Transverse colon (tissue), 4 donors: ENCODE results near the gene BPHL. TPM values are rescaled to one million over a fixed set of nuclear protein-coding genes. Genes with fewer than 3 reads are reported as not detected.

ENCODE experiments used
- DNase-seq: peaks from one replicate; pipeline ENCODE4 v3.0.0-alpha.2; 2019
- H3K27ac ChIP-seq, 4 donors: fragments of 200-600 bp; sonication (generic); 2 replicates each; pipeline ENCODE4 v1.5.1; 2016 to 2018; ENCODE audit warnings: inconsistent platforms in 4 of 4
- H3K27me3 ChIP-seq: fragments of 200-600 bp; sonication (generic); 2 replicates; pipeline ENCODE4 v1.5.1; 2017; ENCODE audit warnings: inconsistent platforms
- H3K36me3 ChIP-seq, 4 donors: fragments of 200-600 bp; sonication (generic); 2 replicates each; pipeline ENCODE4 v1.5.1; 2017 to 2019; ENCODE audit warnings: inconsistent platforms in 4 of 4
- H3K4me1 ChIP-seq, 4 donors: fragments of 200-600 bp; sonication (generic); 2 replicates each; pipeline ENCODE4 v1.5.1; 2017 to 2020; ENCODE audit warnings: inconsistent platforms in 4 of 4
- H3K4me3 ChIP-seq, 4 donors: fragments of 200-600 bp; sonication (generic); 1 replicate in 1 of 4; 2 replicates in 3 of 4; pipeline versions ENCODE4 v1.5.1 to v1.6.1; 2017 to 2019; ENCODE audit warnings: inconsistent platforms in 4 of 4
- H3K9me3 ChIP-seq, 2 donors: fragments of 200-600 bp; sonication (generic); 2 replicates each; pipeline ENCODE4 v1.5.1; 2017 to 2019; ENCODE audit warnings: inconsistent platforms in 2 of 2
- EP300 ChIP-seq: sonication (generic); formaldehyde crosslinking; IDR thresholded peaks from one replicate; pipeline ENCODE4 v1.6.1; 2017; ENCODE audit warnings: antibody characterized with exemption, low read depth
- POLR2A ChIP-seq: fragments of 450-650 bp; IDR thresholded peaks from one replicate; pipeline ENCODE4 v1.6.1; 2016; ENCODE audit warnings: antibody characterized with exemption, mild to moderate bottlenecking, moderate library complexity
- POLR2AphosphoS5 ChIP-seq, 3 donors: sonication (generic); formaldehyde crosslinking; IDR thresholded peaks; one replicate each; pipeline ENCODE4 v1.6.1; 2016; ENCODE audit warnings: antibody characterized with exemption in 3 of 3
- WGBS, 2 donors: methylation state at CpG; one replicate each; pipeline ENCODE4 v1.1.5; 2018; ENCODE audit warnings: low coverage in 1 of 2; 5-methylcytosine and 5-hydroxymethylcytosine counted together
- in situ Hi-C, 4 donors: fragments of 200-750 bp; cut with MboI; loops; one replicate each; pipeline versions ENCODE4 v1.15.0 to v1.15.1; 2017; ENCODE audit warnings: low sequenced_read_pairs in 3 of 4, low pct_ligation_motif_present in 1 of 4, low pct_unique_long_range_greater_than_20kb in 1 of 4
- intact Hi-C: fragments of 100-400 bp; cut with DNase I; formaldehyde crosslinking; loops from one replicate; pipeline ENCODE4 v1.15.1; 2023; ENCODE audit warnings: low total_unique reads
- total RNA-seq, 4 donors: library from RNA; depleted of rRNA; stranded (reverse); fragments of >200 nt; gene quantifications; one replicate each; pipeline ENCODE4 v1.1.0, GENCODE V29; 2016
- TF ChIP-seq, protein P1 (sequence below), 5 experiments: fragments of 200-600 bp in 3 of 5; fragments of 450-650 bp in 2 of 5; sonication (generic) in 3 of 5; IDR thresholded peaks; 1 replicate in 2 of 5; 2 replicates in 3 of 5; pipeline ENCODE4 v1.5.1; 2016 to 2017; ENCODE audit warnings: antibody characterized with exemption in 5 of 5, inconsistent platforms in 3 of 5, mild to moderate bottlenecking in 2 of 5, moderate library complexity in 1 of 5

Gene BPHL
- total RNA-seq, 4 donors from 2014 or later: 16.1 to 32.5 (median 21.2) TPM

- H3K27ac ChIP-seq: no peak overlapping the region
- no peaks in the 10 kb centered on the region for H3K9me3 ChIP-seq
- no peak for TF ChIP-seq POLR2AphosphoS5 (IDR thresholded peaks at IDR 0.05)
- TF ChIP-seq POLR2A: no peak
- TF ChIP-seq EP300: no peak
- TF ChIP-seq, protein P1, sequence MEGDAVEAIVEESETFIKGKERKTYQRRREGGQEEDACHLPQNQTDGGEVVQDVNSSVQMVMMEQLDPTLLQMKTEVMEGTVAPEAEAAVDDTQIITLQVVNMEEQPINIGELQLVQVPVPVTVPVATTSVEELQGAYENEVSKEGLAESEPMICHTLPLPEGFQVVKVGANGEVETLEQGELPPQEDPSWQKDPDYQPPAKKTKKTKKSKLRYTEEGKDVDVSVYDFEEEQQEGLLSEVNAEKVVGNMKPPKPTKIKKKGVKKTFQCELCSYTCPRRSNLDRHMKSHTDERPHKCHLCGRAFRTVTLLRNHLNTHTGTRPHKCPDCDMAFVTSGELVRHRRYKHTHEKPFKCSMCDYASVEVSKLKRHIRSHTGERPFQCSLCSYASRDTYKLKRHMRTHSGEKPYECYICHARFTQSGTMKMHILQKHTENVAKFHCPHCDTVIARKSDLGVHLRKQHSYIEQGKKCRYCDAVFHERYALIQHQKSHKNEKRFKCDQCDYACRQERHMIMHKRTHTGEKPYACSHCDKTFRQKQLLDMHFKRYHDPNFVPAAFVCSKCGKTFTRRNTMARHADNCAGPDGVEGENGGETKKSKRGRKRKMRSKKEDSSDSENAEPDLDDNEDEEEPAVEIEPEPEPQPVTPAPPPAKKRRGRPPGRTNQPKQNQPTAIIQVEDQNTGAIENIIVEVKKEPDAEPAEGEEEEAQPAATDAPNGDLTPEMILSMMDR (IDR thresholded peaks at IDR 0.05): no peak
- peaks cover 0 to 72% (median 29%) of the 10 kb centered on the region in 4 donors for H3K36me3 ChIP-seq
- H3K27me3 ChIP-seq: no peaks in the 10 kb centered on the region
- no peak overlapping the region for H3K4me3 ChIP-seq
- WGBS, 2 donors: 89 to 92% methylated on average over 5 of the region's 5 CpGs
- intact Hi-C loops: no loop called here
- no peaks in the 10 kb centered on the region for H3K4me1 ChIP-seq
- in situ Hi-C loops: no loop called here
- DNase-seq: no peak
Measured at GRCh38 chr6:3081960-3082359, 36.6 kb upstream of the BPHL start.

- TF ChIP-seq EP300 (no peak), POLR2A (no peak), POLR2AphosphoS5 (IDR thresholded peaks at IDR 0.05) (no peak)
- TF ChIP-seq, protein P1 (IDR thresholded peaks at IDR 0.05): no peak
- Histone ChIP-seq H3K4me1 (no peaks in the 10 kb centered on the region), H3K9me3 (no peaks in the 10 kb centered on the region), H3K4me3 (no peak overlapping the region), H3K36me3 (peaks cover 0 to 56% (median 26%) of the 10 kb centered on the region in 4 donors), H3K27ac (no peak overlapping the region), H3K27me3 (no peaks in the 10 kb centered on the region)
- intact Hi-C loops (no loop called here), in situ Hi-C loops (no loop called here)
- 97% methylated on average over 4 of the region's 4 CpGs; no CpG with 5 or more reads in 1 of the 2 donors for WGBS, 2 donors
- DNase-seq: no peak
Measured at GRCh38 chr6:3085074-3085473, 33.4 kb upstream of the BPHL start.

- H3K4me1 ChIP-seq: no peaks in the 10 kb centered on the region
Measured at GRCh38 chr6:3086282-3086946, 32.1 kb upstream of the BPHL start.

GRCh38 chr6:3088446-3088845 lies 30.1 kb upstream of the BPHL start:
- Histone ChIP-seq H3K27ac (peak overlapping the region; percentile 29 to 44 (median 38)), H3K4me1 (no peaks in the 10 kb centered on the region), H3K36me3 (peaks cover 0 to 36% (median 14%) of the 10 kb centered on the region in 4 donors), H3K9me3 (no peaks in the 10 kb centered on the region), H3K27me3 (no peaks in the 10 kb centered on the region), H3K4me3 (no peak overlapping the region)
- TF ChIP-seq POLR2AphosphoS5 (IDR thresholded peaks at IDR 0.05) (no peak), POLR2A (no peak)
- TF ChIP-seq, protein P1 (IDR thresholded peaks at IDR 0.05): no peak
- 96% methylated on average over 4 of the region's 4 CpGs; no CpG with 5 or more reads in 1 of the 2 donors for WGBS, 2 donors
- in situ Hi-C loops: no loop called here
- no peak for DNase-seq
- intact Hi-C loops: no loop called here

More at GRCh38 chr6:3086282-3086946, 32.1 kb upstream of the BPHL start:
- Histone ChIP-seq H3K27ac (no peak overlapping the region), H3K27me3 (no peaks in the 10 kb centered on the region), H3K9me3 (no peaks in the 10 kb centered on the region), H3K36me3 (peaks cover 0 to 51% (median 23%) of the 10 kb centered on the region in 4 donors), H3K4me3 (no peak overlapping the region)
- DNase-seq: no peak
- WGBS, 2 donors: 59 to 71% methylated on average over 4 to 7 of the region's 7 CpGs
- in situ Hi-C loops: no loop called here
- TF ChIP-seq EP300 (no peak), POLR2AphosphoS5 (IDR thresholded peaks at IDR 0.05) (no peak), POLR2A (no peak)
- TF ChIP-seq, protein P1 (IDR thresholded peaks at IDR 0.05): no peak
- intact Hi-C loops: no loop called here
